HepG2 (cell line): ENCODE measurements around the gene FLAD1. TPM values are rescaled to one million over a fixed set of nuclear protein-coding genes. Genes with fewer than 3 reads are reported as not detected.
A peak's percentile ranks its signal among the peaks of the same experiment; 100 is the strongest.

Experiments used
- CBFB ChIP-seq: sonication (generic); formaldehyde crosslinking; IDR thresholded peaks from 2 replicates; pipeline ENCODE4 v1.4.0; 2020; ENCODE audit warnings: missing genetic modification reagents
- JUNB ChIP-seq: sonication (generic); formaldehyde crosslinking; IDR thresholded peaks from 2 replicates; pipeline ENCODE4 v1.8.0; 2022; ENCODE audit warnings: missing genetic modification reagents, mild to moderate bottlenecking, borderline replicate concordance
- RELA ChIP-seq: sonication (generic); formaldehyde crosslinking; IDR thresholded peaks from 2 replicates; pipeline ENCODE4 v1.4.0; 2020; ENCODE audit warnings: missing genetic modification reagents
- SNRNP70 ChIP-seq: fragments of 200-400 bp; formaldehyde crosslinking; IDR thresholded peaks from 2 replicates; pipeline ENCODE4 v1.6.1; 2017; ENCODE audit warnings: mild to moderate bottlenecking, low read depth, low read length, moderate library complexity
- YEATS4 ChIP-seq: sonication (generic); formaldehyde crosslinking; IDR thresholded peaks from 2 replicates; pipeline ENCODE4 v1.4.0; 2020; ENCODE audit warnings: missing genetic modification reagents, borderline replicate concordance
- ZNF124 ChIP-seq: sonication (generic); formaldehyde crosslinking; IDR thresholded peaks from 2 replicates; pipeline ENCODE4 v1.4.0; 2020; ENCODE audit warnings: missing genetic modification reagents
- ZNF660 ChIP-seq: sonication (generic); formaldehyde crosslinking; IDR thresholded peaks from 2 replicates; pipeline ENCODE4 v1.5.1; 2020; ENCODE audit warnings: mild to moderate bottlenecking, low read depth, missing genetic modification reagents, borderline replicate concordance
- ZNF782 ChIP-seq: sonication (generic); formaldehyde crosslinking; IDR thresholded peaks from 2 replicates; pipeline ENCODE4 v1.4.0; 2020; ENCODE audit warnings: missing genetic modification reagents, mild to moderate bottlenecking, borderline replicate concordance
- polyA plus RNA-seq, 8 experiments: library from polyadenylated mRNA; depleted of rRNA in 3 of 8; stranded (reverse) in 7 of 8; unstranded in 1 of 8; fragments of >200 nt; fragmentation: Illumina TruSeq in 4 of 8; extraction: Trizol in 4 of 8; gene quantifications; 2 replicates each; pipeline versions ENCODE4 v1.2.1 to v1.2.3, GENCODE V29; 2011 to 2016; ENCODE audit warnings: low read depth in 4 of 8, missing spikeins in 1 of 8, mixed read lengths in 1 of 8; ENCODE audit not compliant: insufficient read depth in 1 of 8
- total RNA-seq, 5 experiments: library from RNA; depleted of rRNA; stranded (reverse); fragments of >200 nt; fragmentation: Illumina TruSeq; extraction: Trizol; gene quantifications; 2 replicates each; pipeline ENCODE4 v1.2.3, GENCODE V29; 2016; ENCODE audit warnings: low read depth in 1 of 5
- TF ChIP-seq, protein P1 (sequence below): sonication (generic); formaldehyde crosslinking; IDR thresholded peaks from 2 replicates; pipeline ENCODE4 v1.5.1; 2020; ENCODE audit warnings: missing genetic modification reagents, mild to moderate bottlenecking, borderline replicate concordance
- TF ChIP-seq, protein P2 (sequence below): IDR thresholded peaks from 2 replicates; pipeline ENCODE4 v1.6.1; 2016; ENCODE audit warnings: low read depth, control low read depth
- TF ChIP-seq, protein P3 (sequence below): IDR thresholded peaks from 2 replicates; pipeline ENCODE4 v1.6.1; 2016
- TF ChIP-seq, protein P4 (sequence below): sonication (generic); formaldehyde crosslinking; IDR thresholded peaks from 2 replicates; pipeline ENCODE4 v1.4.0; 2020; ENCODE audit warnings: missing genetic modification reagents
- TF ChIP-seq, protein P5 (sequence below): sonication (generic); formaldehyde crosslinking; IDR thresholded peaks from 2 replicates; pipeline ENCODE4 v1.5.1; 2020; ENCODE audit warnings: missing genetic modification reagents, mild to moderate bottlenecking, borderline replicate concordance

Gene FLAD1
- total and polyA plus RNA-seq, 2 of the 13 experiments (the other 11 are each of a cell fraction or from before 2014, with no cell fraction given), result 25.9 to 32.8 TPM

DNA sequence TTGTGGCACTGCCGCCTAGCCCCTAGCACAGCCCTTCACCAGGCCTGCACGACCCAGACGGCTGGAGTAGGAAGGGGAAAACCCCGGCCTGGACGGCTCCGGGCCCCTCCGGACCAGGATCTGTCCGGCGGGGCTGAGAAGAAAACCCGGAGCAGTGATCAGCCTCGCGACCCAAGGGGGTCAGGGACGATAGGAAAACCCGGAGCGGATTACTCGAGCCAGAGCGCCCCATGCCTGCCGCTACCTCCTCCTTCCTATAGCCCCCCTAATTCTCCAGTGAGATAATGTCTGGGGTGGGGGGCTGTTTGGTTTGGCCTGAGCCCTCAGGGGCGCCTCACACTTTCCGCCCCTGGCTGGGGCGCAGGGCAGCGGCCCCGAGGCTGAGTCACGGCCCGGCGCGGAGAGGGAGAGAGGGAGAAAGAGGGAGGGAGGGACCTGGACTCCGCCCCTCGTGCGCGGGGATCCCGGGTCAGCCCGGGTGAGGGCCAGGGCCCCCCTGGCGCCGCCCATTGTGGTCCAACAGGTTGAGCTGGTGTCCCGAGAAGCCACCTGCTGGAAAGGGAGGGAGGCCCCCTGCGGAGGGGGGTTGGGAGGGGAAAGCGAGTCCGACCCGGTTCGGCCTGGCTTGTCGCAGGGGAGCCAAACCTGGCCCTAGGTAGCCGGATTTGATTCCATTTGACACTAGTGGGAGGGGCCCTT is 17.7 kb downstream of the FLAD1 start (continued):
- TF ChIP-seq, protein P1, sequence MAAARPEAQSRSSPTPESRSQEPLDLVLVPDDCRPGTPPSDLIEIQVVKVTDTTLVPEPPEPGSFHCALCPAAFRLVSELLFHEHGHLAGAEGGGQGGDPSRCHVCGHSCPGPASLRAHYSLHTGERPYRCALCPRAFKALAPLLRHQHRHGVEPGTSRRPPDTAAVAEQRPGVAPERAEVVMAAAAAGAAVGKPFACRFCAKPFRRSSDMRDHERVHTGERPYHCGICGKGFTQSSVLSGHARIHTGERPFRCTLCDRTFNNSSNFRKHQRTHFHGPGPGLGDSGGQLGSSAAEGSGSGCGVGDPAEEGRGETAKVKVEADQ, result no peak
- peak; percentile 86; the same call in 1 of the 2 replicates for TF ChIP-seq ZNF124 (CRISPR knock-in tag)
- TF ChIP-seq RELA (CRISPR knock-in tag), result no peak
- peak; percentile 58; the same call in 1 of the 2 replicates for TF ChIP-seq ZNF782 (CRISPR knock-in tag)
- TF ChIP-seq JUNB (CRISPR knock-in tag), result no peak
- TF ChIP-seq CBFB, result peak; percentile 73; the same call in 1 of the 2 replicates
- TF ChIP-seq YEATS4 (CRISPR knock-in tag), result peak; percentile 69; the same call in 1 of the 2 replicates
- TF ChIP-seq, protein P2, sequence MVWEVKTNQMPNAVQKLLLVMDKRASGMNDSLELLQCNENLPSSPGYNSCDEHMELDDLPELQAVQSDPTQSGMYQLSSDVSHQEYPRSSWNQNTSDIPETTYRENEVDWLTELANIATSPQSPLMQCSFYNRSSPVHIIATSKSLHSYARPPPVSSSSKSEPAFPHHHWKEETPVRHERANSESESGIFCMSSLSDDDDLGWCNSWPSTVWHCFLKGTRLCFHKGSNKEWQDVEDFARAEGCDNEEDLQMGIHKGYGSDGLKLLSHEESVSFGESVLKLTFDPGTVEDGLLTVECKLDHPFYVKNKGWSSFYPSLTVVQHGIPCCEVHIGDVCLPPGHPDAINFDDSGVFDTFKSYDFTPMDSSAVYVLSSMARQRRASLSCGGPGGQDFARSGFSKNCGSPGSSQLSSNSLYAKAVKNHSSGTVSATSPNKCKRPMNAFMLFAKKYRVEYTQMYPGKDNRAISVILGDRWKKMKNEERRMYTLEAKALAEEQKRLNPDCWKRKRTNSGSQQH, result 0 out of 2 replicates have a peak, but pooled peaks have one; percentile 21
- no peak for TF ChIP-seq ZNF660 (CRISPR knock-in tag)
- TF ChIP-seq, protein P3, sequence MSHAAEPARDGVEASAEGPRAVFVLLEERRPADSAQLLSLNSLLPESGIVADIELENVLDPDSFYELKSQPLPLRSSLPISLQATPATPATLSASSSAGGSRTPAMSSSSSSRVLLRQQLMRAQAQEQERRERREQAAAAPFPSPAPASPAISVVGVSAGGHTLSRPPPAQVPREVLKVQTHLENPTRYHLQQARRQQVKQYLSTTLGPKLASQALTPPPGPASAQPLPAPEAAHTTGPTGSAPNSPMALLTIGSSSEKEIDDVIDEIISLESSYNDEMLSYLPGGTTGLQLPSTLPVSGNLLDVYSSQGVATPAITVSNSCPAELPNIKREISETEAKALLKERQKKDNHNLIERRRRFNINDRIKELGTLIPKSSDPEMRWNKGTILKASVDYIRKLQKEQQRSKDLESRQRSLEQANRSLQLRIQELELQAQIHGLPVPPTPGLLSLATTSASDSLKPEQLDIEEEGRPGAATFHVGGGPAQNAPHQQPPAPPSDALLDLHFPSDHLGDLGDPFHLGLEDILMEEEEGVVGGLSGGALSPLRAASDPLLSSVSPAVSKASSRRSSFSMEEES (CRISPR knock-in tag), result 0 out of 2 replicates have a peak, but pooled peaks have one; percentile 41
- TF ChIP-seq SNRNP70, result no peak
- TF ChIP-seq, protein P4, sequence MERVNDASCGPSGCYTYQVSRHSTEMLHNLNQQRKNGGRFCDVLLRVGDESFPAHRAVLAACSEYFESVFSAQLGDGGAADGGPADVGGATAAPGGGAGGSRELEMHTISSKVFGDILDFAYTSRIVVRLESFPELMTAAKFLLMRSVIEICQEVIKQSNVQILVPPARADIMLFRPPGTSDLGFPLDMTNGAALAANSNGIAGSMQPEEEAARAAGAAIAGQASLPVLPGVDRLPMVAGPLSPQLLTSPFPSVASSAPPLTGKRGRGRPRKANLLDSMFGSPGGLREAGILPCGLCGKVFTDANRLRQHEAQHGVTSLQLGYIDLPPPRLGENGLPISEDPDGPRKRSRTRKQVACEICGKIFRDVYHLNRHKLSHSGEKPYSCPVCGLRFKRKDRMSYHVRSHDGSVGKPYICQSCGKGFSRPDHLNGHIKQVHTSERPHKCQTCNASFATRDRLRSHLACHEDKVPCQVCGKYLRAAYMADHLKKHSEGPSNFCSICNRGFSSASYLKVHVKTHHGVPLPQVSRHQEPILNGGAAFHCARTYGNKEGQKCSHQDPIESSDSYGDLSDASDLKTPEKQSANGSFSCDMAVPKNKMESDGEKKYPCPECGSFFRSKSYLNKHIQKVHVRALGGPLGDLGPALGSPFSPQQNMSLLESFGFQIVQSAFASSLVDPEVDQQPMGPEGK (CRISPR knock-in tag), result peak; percentile 98
- TF ChIP-seq, protein P5, sequence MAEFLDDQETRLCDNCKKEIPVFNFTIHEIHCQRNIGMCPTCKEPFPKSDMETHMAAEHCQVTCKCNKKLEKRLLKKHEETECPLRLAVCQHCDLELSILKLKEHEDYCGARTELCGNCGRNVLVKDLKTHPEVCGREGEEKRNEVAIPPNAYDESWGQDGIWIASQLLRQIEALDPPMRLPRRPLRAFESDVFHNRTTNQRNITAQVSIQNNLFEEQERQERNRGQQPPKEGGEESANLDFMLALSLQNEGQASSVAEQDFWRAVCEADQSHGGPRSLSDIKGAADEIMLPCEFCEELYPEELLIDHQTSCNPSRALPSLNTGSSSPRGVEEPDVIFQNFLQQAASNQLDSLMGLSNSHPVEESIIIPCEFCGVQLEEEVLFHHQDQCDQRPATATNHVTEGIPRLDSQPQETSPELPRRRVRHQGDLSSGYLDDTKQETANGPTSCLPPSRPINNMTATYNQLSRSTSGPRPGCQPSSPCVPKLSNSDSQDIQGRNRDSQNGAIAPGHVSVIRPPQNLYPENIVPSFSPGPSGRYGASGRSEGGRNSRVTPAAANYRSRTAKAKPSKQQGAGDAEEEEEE (CRISPR knock-in tag), result no peak
